ENCODE measurements around the gene SLC24A5.

The SLC24A5 gene

GRCh38 chr15:48120745-48121144 is at the start of gene SLC24A5:
Gene SLC24A5, plus strand, starts transcription at chr15:48120990. Its CDS starts 55 bp downstream, at chr15:48121045.
- in situ Hi-C loops (cut with MboI; ENCODE audit: low sequenced_read_pairs), result no loop called here

- in situ Hi-C loops (cut with MboI; ENCODE audit: low sequenced_read_pairs), result no loop called here
Observed at GRCh38 chr15:48072941-48073340, 47.8 kb upstream of the SLC24A5 start.

GRCh38 chr15:48073881-48074280 is 46.9 kb upstream of the SLC24A5 start:
- in situ Hi-C loops (cut with MboI; ENCODE audit: low sequenced_read_pairs), result no loop called here

- in situ Hi-C loops (cut with MboI; ENCODE audit: low sequenced_read_pairs), result no loop called here
Observed at GRCh38 chr15:48076454-48076853, 44.3 kb upstream of the SLC24A5 start.

GRCh38 chr15:48077616-48078184 is 43.1 kb upstream of the SLC24A5 start:
- in situ Hi-C loops (cut with MboI; ENCODE audit: low sequenced_read_pairs), result no loop called here

- in situ Hi-C loops (cut with MboI; ENCODE audit: low sequenced_read_pairs), result no loop called here
Observed at GRCh38 chr15:48084759-48085590, 35.8 kb upstream of the SLC24A5 start.

GRCh38 chr15:48085591-48085930 is 35.2 kb upstream of the SLC24A5 start:
- in situ Hi-C loops (cut with MboI; ENCODE audit: low sequenced_read_pairs), result no loop called here

- in situ Hi-C loops (cut with MboI; ENCODE audit: low sequenced_read_pairs), result no loop called here
Observed at GRCh38 chr15:48086133-48086532, 34.7 kb upstream of the SLC24A5 start.

GRCh38 chr15:48086576-48086975 is 34.2 kb upstream of the SLC24A5 start:
- in situ Hi-C loops (cut with MboI; ENCODE audit: low sequenced_read_pairs), result no loop called here

- in situ Hi-C loops (cut with MboI; ENCODE audit: low sequenced_read_pairs), result no loop called here
Observed at GRCh38 chr15:48087844-48088243, 32.9 kb upstream of the SLC24A5 start.

- in situ Hi-C loops (cut with MboI; ENCODE audit: low sequenced_read_pairs), result no loop called here
Observed at GRCh38 chr15:48089702-48090101, 31.1 kb upstream of the SLC24A5 start.

GRCh38 chr15:48090115-48090514 is 30.7 kb upstream of the SLC24A5 start:
- in situ Hi-C loops (cut with MboI; ENCODE audit: low sequenced_read_pairs), result no loop called here

- in situ Hi-C loops (cut with MboI; ENCODE audit: low sequenced_read_pairs), result no loop called here
Observed at GRCh38 chr15:48090666-48091065, 30.1 kb upstream of the SLC24A5 start.

GRCh38 chr15:48091522-48091921 is 29.3 kb upstream of the SLC24A5 start:
- in situ Hi-C loops (cut with MboI; ENCODE audit: low sequenced_read_pairs), result no loop called here

- in situ Hi-C loops (cut with MboI; ENCODE audit: low sequenced_read_pairs), result no loop called here
Observed at GRCh38 chr15:48096355-48096786, 24.4 kb upstream of the SLC24A5 start.

- in situ Hi-C loops (cut with MboI; ENCODE audit: low sequenced_read_pairs), result no loop called here
Observed at GRCh38 chr15:48096813-48097212, 24.0 kb upstream of the SLC24A5 start.

- in situ Hi-C loops (cut with MboI; ENCODE audit: low sequenced_read_pairs), result no loop called here
Observed at GRCh38 chr15:48097264-48097663, 23.5 kb upstream of the SLC24A5 start.

- in situ Hi-C loops (cut with MboI; ENCODE audit: low sequenced_read_pairs), result no loop called here
Observed at GRCh38 chr15:48101376-48101961, 19.3 kb upstream of the SLC24A5 start.

GRCh38 chr15:48102167-48102566 is 18.6 kb upstream of the SLC24A5 start:
- in situ Hi-C loops (cut with MboI; ENCODE audit: low sequenced_read_pairs), result no loop called here

- in situ Hi-C loops (cut with MboI; ENCODE audit: low sequenced_read_pairs), result no loop called here
Observed at GRCh38 chr15:48103647-48104046, 17.1 kb upstream of the SLC24A5 start.

- in situ Hi-C loops (cut with MboI; ENCODE audit: low sequenced_read_pairs), result no loop called here
Observed at GRCh38 chr15:48105936-48106335, 14.9 kb upstream of the SLC24A5 start.

- in situ Hi-C loops (cut with MboI; ENCODE audit: low sequenced_read_pairs), result no loop called here
Observed at GRCh38 chr15:48109212-48109611, 11.6 kb upstream of the SLC24A5 start.

Data from HL-60/S4 treated with phorbol 12-myristate 13-acetate at 8.2 ng/mL for 4 days and 3 days (cell line).